ENCODE data around the gene ACE.

The ACE gene

DNA sequence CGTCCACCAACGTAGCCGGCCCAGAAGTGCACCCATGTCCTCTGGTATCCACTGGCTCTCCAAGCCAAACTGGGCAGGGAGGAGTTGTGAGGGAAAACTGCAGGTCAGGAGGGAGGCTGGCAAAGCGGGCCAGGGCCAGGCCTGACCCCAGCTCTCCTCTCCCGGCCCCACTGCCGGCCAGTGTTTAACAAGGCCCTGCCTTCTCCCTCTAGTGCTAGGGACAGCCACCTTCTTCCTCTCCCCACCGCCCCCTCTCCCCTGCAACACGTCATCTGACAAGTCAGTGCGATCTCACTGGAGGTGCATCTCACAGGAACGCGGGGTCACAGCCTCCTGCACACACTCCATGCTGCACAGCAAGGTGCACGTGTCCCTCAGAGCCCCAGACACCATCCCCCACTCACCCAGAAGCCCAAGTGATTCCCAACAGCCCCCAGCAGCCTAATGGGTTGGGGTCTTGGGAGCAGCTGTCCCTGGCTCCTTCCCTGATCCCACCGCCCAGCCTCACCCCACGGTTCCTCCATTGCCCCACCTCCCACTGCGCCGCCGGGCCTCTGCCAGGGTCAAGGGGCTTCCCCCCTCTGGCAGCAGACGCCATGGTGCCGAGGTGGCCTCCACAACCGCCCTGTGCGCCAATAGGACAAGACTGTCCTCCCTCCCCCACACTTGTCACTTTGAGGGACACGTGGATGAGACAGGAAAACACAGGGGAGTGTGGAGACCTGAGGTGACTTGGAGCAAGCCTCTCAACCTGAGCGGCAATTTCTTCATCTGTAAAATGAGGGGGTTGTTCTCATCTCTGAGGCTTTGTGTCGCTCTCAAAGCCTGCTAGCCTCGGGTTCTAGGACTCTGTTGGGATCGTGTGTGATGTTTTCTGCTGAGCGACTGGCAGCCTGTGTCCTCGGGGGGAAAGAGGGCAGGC is 1.1 kb upstream of the ACE start:
- DNase-seq: no peak

DNA sequence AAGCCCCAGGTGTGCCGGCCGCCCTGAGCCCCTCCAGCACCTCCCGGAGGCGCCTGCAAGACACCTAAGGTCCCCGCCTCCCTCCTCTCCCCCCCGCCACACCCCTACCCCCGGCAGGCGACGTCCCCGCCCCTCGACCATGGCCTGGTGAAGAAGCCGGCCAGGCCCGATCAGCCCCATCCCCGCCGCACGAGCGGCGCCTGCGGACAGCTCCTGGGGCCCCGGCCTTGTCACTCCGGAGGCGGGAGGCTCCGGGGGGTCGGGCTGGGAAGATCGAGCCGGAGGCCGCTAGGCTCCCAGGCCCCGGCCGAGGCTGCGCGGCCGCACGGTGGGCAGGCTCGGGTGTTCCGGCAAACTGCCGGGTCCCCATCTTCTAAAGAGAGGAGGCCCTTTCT is 405 bp upstream of the ACE start:
- DNase-seq: no peak

- DNase-seq: no peak
Measured at GRCh38 chr17:63477480-63478440, 899 bp downstream of the ACE start.

DNA sequence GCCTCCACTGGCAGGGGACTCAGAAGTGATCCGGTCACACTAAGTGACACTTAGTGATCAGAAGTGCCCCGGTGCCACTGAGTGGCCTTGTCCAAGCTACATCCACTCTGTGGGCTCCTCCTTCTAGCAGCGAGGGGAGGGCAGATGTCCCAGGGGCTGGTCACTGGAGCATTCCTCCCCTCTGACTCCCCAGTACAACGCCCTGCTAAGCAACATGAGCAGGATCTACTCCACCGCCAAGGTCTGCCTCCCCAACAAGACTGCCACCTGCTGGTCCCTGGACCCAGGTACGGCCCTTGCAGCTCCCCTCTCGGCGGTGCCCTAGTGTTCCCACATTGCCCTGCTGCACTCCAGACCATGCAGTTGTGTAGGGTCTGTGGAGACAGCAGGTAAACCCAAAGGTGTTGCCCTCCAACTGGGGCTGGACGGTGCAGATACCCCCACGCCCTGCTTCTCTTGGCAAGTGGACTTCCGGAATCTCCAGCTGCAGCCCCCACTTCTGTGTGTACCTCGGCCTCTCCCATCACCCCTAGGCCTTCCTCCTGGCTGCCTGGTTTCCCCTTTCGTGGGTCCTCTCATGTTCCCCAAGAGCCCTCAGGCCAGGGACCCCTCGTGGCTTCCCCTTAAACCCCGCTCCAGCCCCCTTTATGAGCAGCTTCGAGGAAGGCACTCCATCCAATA is 2.1 kb downstream of the ACE start:
- DNase-seq: peak; percentile 85 to 88

DNA sequence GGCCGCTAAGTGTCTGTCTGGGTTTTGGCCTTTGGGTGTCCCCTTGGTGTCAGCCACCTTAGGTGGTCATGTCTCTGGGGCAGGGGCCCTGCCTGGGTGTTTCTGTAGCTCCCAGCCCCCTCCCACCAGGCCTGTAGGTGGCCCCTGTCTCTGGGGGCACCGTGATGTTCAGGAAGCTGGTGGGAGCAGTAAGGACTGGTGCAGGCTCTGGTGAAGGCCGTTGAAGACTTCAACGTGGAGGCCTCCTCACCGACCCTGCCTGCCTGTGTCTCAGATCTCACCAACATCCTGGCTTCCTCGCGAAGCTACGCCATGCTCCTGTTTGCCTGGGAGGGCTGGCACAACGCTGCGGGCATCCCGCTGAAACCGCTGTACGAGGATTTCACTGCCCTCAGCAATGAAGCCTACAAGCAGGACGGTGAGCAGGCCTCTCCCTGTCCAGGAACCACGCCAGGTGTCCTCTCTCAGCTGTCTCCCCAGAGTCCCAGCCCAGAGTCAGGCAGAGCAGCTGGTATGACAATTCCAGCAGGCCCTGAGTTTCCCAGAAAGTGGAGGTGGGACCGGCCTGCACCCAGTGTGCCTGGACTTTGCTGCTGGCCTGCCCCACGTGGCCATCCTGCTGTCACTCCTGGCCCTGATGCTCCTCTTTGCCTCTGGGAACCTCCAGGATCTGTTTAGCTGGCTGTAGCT is 2.8 kb downstream of the ACE start:
- DNase-seq: no peak

DNA sequence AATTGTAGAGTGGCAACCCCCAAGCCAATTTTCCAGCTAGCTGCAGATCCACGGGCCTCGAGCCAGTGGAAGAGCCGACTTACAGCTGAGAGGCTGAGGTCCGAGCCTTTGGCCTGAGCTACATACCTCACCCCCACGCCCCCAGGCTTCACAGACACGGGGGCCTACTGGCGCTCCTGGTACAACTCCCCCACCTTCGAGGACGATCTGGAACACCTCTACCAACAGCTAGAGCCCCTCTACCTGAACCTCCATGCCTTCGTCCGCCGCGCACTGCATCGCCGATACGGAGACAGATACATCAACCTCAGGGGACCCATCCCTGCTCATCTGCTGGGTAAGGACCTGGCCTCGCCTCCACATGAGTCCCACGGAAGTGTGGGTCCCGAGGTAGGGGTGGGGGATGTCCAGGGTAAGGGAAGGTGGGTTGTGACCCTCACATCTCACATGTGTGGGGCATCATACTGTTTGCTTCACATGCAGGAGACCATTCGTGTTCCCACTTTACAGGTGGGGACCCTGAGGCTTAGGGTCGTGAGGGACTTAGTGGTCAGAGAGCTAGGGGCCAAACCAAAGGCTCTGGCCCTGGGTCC is 3.4 kb downstream of the ACE start:
- DNase-seq: no peak

DNA sequence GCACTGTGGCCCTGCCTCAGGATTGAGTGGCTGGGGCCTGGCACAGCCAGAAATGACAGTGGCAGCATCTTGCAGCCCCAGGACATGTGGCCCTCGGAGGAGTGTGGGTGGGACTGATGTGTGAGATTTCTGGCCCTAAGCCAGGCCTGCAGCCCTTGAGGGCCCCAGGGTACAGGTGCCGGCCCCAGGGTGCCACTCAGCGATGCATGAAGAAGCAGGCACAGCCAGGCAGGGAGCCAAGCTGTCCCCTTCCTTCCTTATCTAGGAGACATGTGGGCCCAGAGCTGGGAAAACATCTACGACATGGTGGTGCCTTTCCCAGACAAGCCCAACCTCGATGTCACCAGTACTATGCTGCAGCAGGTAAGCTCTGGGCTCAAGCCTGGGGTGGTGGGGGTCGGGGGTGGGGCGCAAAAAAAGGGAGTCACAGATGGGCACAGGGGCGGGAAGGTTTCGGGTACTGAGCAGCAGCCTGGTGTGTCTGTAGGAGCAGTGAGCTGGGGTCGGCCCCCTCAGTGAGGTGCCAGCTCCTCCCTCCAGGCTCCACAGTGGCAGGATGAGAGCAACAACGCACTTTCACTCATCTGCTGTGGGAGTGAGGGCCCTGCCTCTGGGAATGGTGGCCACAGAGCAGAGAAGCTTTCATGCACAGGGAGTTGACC is 4.1 kb downstream of the ACE start:
- no peak for DNase-seq

DNA sequence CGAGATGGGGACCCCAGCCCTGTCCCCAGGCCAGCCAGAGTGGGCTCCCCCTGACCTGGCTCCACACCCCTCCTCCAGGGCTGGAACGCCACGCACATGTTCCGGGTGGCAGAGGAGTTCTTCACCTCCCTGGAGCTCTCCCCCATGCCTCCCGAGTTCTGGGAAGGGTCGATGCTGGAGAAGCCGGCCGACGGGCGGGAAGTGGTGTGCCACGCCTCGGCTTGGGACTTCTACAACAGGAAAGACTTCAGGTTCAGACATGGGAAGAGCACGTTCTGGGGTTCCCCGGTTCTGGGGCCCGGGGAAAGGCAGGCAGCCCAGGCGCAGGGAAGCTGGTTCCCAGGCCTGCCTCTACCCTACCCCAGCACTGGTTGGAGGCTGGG is 4.6 kb downstream of the ACE start:
- no peak for DNase-seq

DNA sequence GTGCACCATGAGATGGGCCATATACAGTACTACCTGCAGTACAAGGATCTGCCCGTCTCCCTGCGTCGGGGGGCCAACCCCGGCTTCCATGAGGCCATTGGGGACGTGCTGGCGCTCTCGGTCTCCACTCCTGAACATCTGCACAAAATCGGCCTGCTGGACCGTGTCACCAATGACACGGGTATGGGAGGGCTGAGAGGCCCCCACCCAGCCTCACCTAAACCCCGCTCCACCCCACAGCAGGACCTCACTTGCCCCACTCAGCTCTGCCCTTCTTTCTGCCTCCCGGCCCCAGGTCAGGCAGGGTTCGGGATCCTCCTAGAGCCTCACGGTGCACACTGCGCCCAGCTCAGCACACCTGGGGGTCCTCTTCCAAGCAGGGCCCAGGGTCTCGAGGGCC is 5.6 kb downstream of the ACE start:
- no peak for DNase-seq

DNA sequence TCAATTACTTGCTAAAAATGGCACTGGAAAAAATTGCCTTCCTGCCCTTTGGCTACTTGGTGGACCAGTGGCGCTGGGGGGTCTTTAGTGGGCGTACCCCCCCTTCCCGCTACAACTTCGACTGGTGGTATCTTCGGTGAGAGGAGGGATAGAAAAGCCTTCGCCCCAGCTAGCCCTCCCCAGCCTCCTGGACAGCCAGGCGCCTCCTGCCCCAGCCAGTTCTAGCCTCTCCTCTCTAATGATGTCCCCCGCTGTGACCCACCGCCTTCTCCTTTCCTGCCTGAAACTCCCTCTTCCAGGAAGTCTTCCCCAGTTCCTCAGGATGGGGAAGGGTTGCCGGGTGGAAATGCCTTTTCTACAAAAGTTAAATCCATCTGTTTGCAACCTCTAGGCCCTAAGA is 6.2 kb downstream of the ACE start:
- DNase-seq: no peak

DNA sequence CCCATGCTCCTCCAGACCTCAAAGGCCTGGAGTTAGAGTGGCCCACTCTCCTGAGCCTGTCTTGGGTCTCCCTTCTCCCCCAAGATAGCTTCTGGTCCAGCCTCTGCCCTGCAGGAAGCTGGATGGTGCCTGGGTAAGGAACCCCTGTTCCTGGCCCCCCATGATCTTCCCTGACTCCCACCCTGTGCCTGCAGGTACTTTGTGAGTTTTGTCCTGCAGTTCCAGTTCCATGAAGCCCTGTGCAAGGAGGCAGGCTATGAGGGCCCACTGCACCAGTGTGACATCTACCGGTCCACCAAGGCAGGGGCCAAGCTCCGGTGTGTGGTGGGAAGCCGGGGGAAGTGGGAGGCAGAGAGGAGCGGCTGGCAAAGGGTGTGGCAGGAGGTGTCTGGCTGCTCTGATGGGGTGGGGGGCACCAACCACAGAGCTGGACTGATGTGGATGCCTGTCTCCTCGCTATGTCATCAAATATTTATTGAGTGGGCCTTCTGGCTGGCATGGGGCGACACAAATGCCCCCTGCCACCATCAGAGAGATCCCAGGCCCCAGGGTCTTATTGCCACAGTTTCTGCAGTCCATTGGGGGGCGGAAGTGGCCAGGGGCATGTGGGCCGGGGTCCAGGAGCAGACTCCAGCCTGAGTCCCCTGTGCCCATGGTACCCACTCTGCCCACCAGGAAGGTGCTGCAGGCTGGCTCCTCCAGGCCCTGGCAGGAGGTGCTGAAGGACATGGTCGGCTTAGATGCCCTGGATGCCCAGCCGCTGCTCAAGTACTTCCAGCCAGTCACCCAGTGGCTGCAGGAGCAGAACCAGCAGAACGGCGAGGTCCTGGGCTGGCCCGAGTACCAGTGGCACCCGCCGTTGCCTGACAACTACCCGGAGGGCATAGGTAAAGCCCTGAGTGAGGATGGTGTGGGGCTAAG is 7.1 kb downstream of the ACE start:
- no peak for DNase-seq

GRCh38 chr17:63486317-63487013 is 9.6 kb downstream of the ACE start:
- DNase-seq: no peak

- DNase-seq: no peak
Measured at GRCh38 chr17:63487014-63487339, 10.1 kb downstream of the ACE start.

DNA sequence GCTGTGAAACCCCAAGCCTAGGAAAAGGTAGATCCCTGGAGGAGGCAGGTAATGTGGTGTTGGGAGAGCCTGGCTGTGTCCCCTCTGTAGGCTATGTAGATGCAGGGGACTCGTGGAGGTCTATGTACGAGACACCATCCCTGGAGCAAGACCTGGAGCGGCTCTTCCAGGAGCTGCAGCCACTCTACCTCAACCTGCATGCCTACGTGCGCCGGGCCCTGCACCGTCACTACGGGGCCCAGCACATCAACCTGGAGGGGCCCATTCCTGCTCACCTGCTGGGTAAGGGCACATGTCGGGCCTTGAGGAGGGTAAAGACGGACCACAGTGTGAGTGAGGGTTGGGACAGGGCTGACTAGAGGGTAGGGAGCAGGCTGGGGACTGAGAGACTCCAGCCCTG is 12.0 kb downstream of the ACE start:
- DNase-seq: no peak

DNA sequence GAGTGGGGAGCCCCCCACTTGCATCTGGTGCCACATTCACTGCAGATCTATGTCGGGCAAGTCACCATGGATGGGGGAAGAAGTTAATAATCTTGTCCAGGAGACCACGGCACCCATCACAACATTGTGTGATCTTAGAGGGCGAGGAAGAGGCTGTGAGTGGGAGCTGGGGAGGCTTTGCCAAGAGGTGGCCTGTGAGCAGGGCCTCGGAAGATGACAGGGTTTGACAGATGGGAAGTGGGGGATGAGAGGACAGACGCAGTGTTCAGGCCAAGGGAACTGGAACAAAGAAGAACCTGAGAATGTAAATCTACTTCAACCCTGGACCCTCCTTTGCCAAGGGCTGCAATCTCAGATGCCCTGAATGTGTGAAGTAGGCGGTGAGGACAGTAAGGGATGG is 12.4 kb downstream of the ACE start:
- DNase-seq: no peak

DNA sequence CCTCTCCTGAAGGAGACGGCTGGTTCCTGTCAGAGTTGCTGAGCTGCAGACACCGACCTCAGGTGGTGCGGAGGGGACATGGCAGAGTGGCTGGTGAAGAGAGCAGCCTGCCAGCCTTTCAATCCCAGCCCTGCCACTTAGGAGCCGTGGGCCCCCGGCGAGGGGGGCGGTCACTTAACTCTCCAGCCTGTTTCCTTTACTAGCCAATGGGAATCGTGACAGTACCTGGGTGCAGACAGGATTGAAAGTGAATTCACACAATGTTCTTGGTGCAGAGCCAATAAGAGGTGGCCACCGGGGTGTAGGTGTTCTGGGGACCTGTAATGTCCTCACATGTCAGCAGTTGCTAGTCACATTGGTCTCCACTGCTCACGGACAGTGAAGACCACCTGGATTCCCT is 13.5 kb downstream of the ACE start:
- DNase-seq: no peak

- DNase-seq: no peak
Measured at GRCh38 chr17:63490858-63491400, 14.1 kb downstream of the ACE start.

DNA sequence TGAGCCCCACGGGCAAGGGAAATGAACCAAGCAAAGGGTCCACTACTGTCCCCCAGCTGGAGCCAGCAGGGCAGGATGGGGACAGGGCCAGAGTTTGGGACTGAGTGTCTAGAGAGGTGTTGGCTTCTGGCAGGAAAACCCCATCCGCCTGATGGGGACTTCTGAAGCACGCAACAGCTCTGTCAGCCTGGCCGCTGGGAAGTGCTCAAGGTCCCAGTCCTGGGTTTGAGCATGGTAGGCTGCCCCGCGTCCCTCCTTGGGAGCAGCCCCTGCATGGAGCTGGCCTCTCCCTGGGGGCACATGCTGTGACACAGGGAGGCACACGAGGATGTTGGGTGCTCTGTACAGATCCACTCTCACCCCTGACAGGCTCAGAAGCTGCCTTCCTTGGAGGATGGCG is 14.6 kb downstream of the ACE start:
- no peak for DNase-seq

GRCh38 chr17:63491977-63492618 is 15.2 kb downstream of the ACE start:
- DNase-seq: no peak

All from AML-193 (cell line).